Breast epithelium (tissue), 4 donors: ENCODE measurements around the gene PFKP. TPM values are rescaled to one million over a fixed set of nuclear protein-coding genes. Genes with fewer than 3 reads are reported as not detected.

Experiments
- DNase-seq, 2 donors: peaks; one replicate each; pipeline ENCODE4 v3.0.0-alpha.2; 2019; ENCODE audit warnings: low spot score in 2 of 2
- H3K27ac ChIP-seq, 2 donors: fragments of 200-600 bp; sonication (generic) in 1 of 2; one replicate each; pipeline ENCODE4 v1.5.1; 2016 to 2019; ENCODE audit warnings: mild to moderate bottlenecking in 1 of 2
- H3K27me3 ChIP-seq, 2 donors: fragments of 200-600 bp; sonication (generic) in 1 of 2; one replicate each; pipeline versions ENCODE4 v1.5.1 to v1.6.0; 2017 to 2019; ENCODE audit warnings: control low read depth in 1 of 2, mild to moderate bottlenecking in 1 of 2
- H3K36me3 ChIP-seq: fragments of 200-600 bp; one replicate; pipeline ENCODE4 v1.5.1; 2019
- H3K4me1 ChIP-seq, 2 donors: fragments of 200-600 bp; sonication (generic); one replicate each; pipeline ENCODE4 v1.5.1; 2016 to 2019; ENCODE audit warnings: control low read depth in 1 of 2
- H3K4me3 ChIP-seq, 3 donors: fragments of 200-600 bp; sonication (generic); 1 replicate in 2 of 3; 2 replicates in 1 of 3; pipeline ENCODE4 v1.5.1; 2016 to 2019; ENCODE audit warnings: mild to moderate bottlenecking in 3 of 3, moderate library complexity in 2 of 3
- H3K9me3 ChIP-seq, 2 donors: fragments of 200-600 bp; sonication (generic) in 1 of 2; one replicate each; pipeline ENCODE4 v1.5.1; 2016 to 2019; ENCODE audit warnings: control low read depth in 1 of 2
- POLR2A ChIP-seq: fragments of 450-650 bp; IDR thresholded peaks from one replicate; pipeline ENCODE4 v1.6.1; 2016; ENCODE audit warnings: antibody characterized with exemption, mild to moderate bottlenecking, moderate library complexity
- POLR2AphosphoS5 ChIP-seq, 3 donors: sonication (generic); formaldehyde crosslinking; IDR thresholded peaks; one replicate each; pipeline ENCODE4 v1.6.1; 2017; ENCODE audit warnings: antibody characterized with exemption in 3 of 3
- intact Hi-C: fragments of 100-400 bp; cut with DNase I; formaldehyde crosslinking; loops from one replicate; pipeline ENCODE4 v1.15.1; 2023; ENCODE audit warnings: low total_unique reads
- total RNA-seq, 3 donors: library from RNA; depleted of rRNA; stranded (reverse); fragments of >200 nt; gene quantifications; one replicate each; pipeline ENCODE4 v1.1.0, GENCODE V29; 2016
- TF ChIP-seq, protein P1 (sequence below), 3 donors: fragments of 450-650 bp; IDR thresholded peaks; one replicate each; pipeline ENCODE4 v1.5.1; 2016 to 2017; ENCODE audit warnings: antibody characterized with exemption in 3 of 3, mild to moderate bottlenecking in 3 of 3, moderate library complexity in 3 of 3

Gene PFKP
- total RNA-seq, 3 donors from 2014 or later = 16.0 to 37.0 (median 32.9) TPM

DNA sequence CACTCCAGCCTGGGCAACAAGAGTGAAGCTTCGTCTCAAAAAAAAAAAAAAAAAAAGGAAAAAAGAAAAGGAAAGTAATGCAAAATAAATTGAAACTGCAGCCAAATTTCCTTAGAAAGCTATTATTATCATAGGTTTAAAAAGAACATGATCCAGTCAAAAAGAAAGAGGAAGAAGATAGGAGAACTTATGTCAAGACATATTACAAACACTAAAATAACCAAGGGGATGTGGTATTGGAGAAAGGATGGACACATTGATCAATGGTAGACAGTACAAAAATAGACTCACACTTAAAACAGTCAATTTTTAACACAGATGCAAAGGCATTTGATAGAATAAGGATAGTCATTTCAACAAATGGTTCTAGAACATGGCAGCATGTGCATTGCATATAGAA, 27.3 kb upstream of the PFKP start:
- no peak for DNase-seq
- Histone ChIP-seq H3K27me3 (no peaks in the 10 kb centered on the region), H3K27ac (no peak overlapping the region), H3K36me3 (no peaks in the 10 kb centered on the region), H3K9me3 (no peaks in the 10 kb centered on the region), H3K4me1 (no peaks in the 10 kb centered on the region), H3K4me3 (no peak overlapping the region)
- intact Hi-C loops = no loop called here
- TF ChIP-seq POLR2AphosphoS5 (IDR thresholded peaks at IDR 0.05) (no peak), POLR2A (no peak)
- TF ChIP-seq, protein P1, sequence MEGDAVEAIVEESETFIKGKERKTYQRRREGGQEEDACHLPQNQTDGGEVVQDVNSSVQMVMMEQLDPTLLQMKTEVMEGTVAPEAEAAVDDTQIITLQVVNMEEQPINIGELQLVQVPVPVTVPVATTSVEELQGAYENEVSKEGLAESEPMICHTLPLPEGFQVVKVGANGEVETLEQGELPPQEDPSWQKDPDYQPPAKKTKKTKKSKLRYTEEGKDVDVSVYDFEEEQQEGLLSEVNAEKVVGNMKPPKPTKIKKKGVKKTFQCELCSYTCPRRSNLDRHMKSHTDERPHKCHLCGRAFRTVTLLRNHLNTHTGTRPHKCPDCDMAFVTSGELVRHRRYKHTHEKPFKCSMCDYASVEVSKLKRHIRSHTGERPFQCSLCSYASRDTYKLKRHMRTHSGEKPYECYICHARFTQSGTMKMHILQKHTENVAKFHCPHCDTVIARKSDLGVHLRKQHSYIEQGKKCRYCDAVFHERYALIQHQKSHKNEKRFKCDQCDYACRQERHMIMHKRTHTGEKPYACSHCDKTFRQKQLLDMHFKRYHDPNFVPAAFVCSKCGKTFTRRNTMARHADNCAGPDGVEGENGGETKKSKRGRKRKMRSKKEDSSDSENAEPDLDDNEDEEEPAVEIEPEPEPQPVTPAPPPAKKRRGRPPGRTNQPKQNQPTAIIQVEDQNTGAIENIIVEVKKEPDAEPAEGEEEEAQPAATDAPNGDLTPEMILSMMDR (IDR thresholded peaks at IDR 0.05) = no peak

DNA sequence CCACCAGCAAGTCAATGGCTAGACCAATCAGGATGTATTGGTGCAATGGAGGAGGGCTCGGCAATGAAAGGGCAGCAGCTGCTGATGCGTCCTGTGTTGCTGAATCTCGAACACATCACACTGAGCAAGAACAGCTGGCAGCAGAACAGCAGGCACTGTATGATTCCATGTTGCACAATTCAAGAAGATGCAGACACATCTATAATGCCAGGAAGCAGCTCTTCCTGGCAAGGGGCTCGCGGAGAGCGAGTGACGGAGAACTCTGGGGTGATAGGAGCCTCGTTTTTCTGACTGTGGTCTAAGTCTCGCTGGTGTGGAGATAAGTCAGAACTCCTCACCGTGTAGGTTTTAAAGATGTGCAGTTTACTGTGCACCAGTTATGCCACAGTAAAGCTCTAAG, 24.8 kb upstream of the PFKP start:
- Histone ChIP-seq H3K27me3 (no peaks in the 10 kb centered on the region), H3K4me1 (no peaks in the 10 kb centered on the region), H3K9me3 (no peaks in the 10 kb centered on the region), H3K36me3 (no peaks in the 10 kb centered on the region), H3K4me3 (no peak overlapping the region), H3K27ac (no peak overlapping the region)
- intact Hi-C loops = no loop called here
- TF ChIP-seq POLR2AphosphoS5 (IDR thresholded peaks at IDR 0.05) (no peak), POLR2A (no peak)
- TF ChIP-seq, protein P1 (IDR thresholded peaks at IDR 0.05) = no peak
- no peak for DNase-seq

- DNase-seq = no peak
- no peak overlapping the region for H3K27ac ChIP-seq
- no peaks in the 10 kb centered on the region for H3K9me3 ChIP-seq
- no peaks in the 10 kb centered on the region for H3K27me3 ChIP-seq
- no peak for TF ChIP-seq POLR2A
- TF ChIP-seq, protein P1 (IDR thresholded peaks at IDR 0.05) = peak in 2 of 3 donors; percentile 49 to 63
- no peak for TF ChIP-seq POLR2AphosphoS5 (IDR thresholded peaks at IDR 0.05)
- no peaks in the 10 kb centered on the region for H3K4me1 ChIP-seq
- H3K4me3 ChIP-seq = no peak overlapping the region
- intact Hi-C loops = no loop called here
- H3K36me3 ChIP-seq = no peaks in the 10 kb centered on the region
Observed at GRCh38 chr10:3043512-3044368, 23.6 kb upstream of the PFKP start.

GRCh38 chr10:3045471-3046209, 21.7 kb upstream of the PFKP start:
- no peaks in the 10 kb centered on the region for H3K36me3 ChIP-seq
- H3K27ac ChIP-seq = peak overlapping the region in 1 of 2 donors; percentile 52
- intact Hi-C loops = no loop called here
- TF ChIP-seq POLR2A = no peak
- TF ChIP-seq POLR2AphosphoS5 (IDR thresholded peaks at IDR 0.05) = no peak
- TF ChIP-seq, protein P1 (IDR thresholded peaks at IDR 0.05) = no peak
- H3K4me3 ChIP-seq = no peak overlapping the region
- no peak for DNase-seq
- no peaks in the 10 kb centered on the region for H3K9me3 ChIP-seq
- H3K27me3 ChIP-seq = no peaks in the 10 kb centered on the region
- H3K4me1 ChIP-seq = no peaks in the 10 kb centered on the region
